Measurements from ENCODE around the gene SPATA31E1.

DNA sequence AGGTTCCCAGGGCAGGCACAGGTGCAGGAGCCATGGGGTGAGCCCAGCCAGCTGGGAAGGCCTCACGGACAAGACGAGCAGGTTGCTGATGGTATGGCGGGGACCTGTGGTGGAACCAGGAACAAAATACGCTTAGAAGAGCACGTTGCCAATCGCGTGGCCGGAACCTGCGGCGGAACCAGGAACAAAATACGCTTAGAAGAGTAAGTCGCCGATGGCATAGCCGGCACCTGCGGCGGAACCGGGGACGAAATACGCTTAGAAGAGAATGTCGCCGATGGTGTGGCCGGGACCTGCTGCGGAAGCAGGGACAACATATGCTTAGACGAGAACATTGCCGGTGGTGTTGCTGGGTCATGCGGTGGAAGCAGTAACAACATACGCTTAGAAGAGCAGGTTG lies 23.5 kb upstream of the SPATA31E1 start:
- TF ChIP-seq, protein P1, sequence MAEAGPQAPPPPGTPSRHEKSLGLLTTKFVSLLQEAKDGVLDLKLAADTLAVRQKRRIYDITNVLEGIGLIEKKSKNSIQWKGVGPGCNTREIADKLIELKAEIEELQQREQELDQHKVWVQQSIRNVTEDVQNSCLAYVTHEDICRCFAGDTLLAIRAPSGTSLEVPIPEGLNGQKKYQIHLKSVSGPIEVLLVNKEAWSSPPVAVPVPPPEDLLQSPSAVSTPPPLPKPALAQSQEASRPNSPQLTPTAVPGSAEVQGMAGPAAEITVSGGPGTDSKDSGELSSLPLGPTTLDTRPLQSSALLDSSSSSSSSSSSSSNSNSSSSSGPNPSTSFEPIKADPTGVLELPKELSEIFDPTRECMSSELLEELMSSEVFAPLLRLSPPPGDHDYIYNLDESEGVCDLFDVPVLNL (CRISPR knock-in tag; IDR thresholded peaks at IDR 0.05; ENCODE audit: borderline replicate concordance, low read depth) = no peak
- TF ChIP-seq TEAD4 (CRISPR knock-in tag; IDR thresholded peaks at IDR 0.05) = no peak

All from WTC11 (cell line).